GM21529 (cell line): ENCODE results near the gene TRPM8.
"Not testable (repeated sequence)": the region's sequence is repeated elsewhere in the genome, so short reads cannot be mapped to it uniquely, and the experiment has no call there.

Source experiments
- ATAC-seq: cut with Tn5 transposase; IDR thresholded peaks from one replicate; pipeline ENCODE4 v1.9.1; 2021; ENCODE audit not compliant: unreplicated experiment

Gene TRPM8

DNA sequence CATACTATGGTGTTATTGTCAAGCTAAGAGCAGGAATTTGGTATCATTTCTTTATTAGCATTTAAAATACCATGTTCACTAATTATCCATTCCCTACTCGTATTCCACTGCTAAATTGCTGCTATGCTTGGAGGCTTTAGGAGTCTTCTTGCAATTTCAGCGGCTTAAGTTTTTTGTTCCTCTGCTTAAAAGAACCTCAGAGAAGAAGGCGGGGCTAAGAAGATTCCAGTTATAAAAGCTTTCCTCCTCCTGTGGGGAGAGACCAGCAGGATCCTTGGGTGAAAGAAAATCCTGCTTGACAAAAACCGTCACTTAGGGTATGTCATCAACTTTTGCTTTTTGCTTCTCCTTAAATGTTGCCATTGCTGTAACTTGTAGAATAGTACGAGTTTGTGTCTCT is at the start of gene TRPM8:
TRPM8 (plus strand) TSS at position 258 of the 400 bp plus-strand sequence. CDS start 9,165 bp downstream, outside the sequence.
- no peak for ATAC-seq

DNA sequence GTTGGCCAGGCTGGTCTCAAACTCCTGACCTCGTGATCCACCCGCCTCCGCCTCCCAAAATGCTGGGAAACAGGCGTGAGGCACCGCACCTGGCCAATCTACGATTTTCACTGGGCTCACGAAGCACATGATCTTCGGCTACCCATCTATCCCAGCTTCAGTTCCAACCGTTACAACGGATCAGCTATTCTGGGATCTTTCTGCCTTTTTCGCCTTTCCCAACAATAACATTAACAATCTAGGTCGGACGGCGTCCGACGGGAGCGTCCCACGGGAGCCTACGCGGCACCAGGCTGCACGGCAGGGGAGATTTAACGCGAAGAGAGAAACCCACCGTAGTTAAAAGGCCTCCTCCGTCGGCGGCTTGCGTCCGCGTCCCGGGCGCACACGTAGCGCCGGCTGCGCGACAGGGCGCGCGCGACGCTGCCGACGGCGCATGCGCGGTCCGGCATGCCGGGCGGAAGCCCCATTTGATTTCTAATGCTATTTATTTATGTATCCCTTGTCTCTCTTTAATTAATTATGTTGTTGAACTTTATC is 49.1 kb upstream of the TRPM8 start, which contains the start of gene MSL3B:
MSL3B (minus strand) TSS at position 394 of the 540 bp plus-strand sequence.
- no peak for ATAC-seq

- no peak for ATAC-seq
Measured at GRCh38 chr2:233871432-233871831, 45.7 kb upstream of the TRPM8 start.

- not testable (repeated sequence) for ATAC-seq
Measured at GRCh38 chr2:233872125-233872524, 45.0 kb upstream of the TRPM8 start.

DNA sequence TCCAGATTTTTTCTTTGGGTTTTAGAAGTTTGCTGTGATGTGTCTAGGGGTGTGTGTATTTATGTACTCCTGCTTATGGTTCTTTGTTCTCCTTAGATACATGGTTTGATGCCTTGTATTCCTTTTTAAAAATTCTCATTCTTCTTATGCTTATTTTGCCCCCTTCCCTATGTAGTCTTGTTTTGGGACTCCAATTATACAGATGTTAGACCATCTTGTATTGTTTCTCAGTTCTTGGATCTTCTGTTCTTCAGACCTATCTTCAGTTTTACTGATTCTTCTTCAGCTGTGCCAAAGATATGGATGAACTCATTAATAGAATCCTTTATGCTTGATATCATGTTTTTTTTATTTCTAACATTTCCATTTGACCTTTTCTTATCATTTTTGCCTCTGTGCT is 34.8 kb upstream of the TRPM8 start:
- no peak for ATAC-seq

GRCh38 chr2:233892793-233893192 is 24.4 kb upstream of the TRPM8 start:
- ATAC-seq, result no peak

DNA sequence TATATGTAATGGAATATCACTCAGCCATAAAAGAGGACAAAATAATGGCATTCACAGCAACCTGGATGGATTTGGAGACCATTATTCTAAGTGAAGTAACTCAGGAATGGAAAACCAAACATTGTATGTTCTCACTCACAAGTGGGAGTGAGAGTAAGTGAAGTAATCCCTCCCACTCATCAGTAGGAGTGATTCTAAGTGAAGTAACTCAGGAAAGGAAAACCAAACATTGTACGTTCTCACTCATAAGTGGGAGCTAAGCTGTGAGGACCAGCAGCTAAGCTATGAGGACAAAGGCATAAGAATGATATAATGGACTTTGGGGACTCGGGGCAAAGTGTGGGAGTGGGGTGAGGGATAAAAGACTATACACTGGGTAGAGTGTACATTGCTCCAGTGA is 20.9 kb upstream of the TRPM8 start:
- ATAC-seq, result not testable (repeated sequence)

DNA sequence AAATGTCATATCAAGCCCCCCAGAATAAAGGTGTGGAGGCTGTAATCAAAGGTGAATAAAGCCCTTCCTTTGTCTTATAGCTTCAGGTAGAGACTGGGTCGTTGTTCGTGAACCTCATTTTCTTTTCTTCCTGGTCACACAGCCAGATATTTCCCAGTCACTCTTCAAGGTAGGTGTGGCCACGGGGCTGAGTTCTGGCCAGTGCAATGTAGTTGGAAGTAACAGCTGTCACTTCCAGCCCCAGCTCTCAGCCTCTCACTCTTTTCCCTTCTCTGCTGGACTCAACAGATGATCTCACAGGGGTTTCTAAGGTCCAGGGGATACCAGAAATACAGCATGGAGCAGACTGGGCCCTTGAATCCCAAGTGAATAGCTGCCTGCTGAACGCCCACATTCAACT is 15.8 kb upstream of the TRPM8 start:
- no peak for ATAC-seq

DNA sequence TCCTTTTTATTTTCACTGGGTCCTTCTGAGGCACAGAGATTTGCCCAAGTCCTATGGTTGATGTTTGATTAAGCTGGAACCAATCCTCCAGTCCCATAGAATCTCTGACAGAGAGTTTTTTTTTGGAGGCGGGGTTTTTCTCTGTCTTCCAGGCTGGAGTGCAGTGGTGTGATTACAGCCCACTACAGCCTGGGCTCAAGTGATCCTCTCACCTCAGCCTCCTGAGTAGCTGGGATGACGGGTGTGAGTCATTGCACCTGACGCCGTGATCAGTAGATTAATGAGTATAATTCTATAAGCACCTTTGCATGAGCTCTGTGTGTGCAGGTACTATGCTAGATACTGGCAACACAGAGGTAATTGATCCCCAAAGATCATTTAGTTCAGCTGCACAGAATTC is 15.3 kb upstream of the TRPM8 start:
- ATAC-seq, result no peak

- ATAC-seq, result no peak
Measured at GRCh38 chr2:233905945-233906344, 11.2 kb upstream of the TRPM8 start.

DNA sequence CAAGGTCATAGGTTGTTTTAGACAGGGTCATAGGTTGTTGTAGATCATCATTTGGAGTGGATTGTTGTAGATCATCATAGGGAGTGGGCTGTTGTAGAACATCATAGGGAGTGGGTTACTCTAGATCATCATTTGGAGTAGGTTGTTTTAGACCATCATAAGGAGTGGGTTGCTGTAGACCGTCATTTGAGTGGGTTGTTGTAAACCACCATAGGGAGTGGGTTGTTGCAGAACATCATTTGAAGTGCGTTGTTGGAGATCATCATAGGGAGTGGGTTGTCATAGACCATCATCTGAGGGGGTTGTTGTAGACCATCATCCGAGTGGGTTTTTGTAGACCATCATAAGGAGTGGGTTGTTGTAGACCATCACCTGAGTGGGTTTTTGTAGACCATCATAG is 9.5 kb upstream of the TRPM8 start:
- ATAC-seq, result no peak

DNA sequence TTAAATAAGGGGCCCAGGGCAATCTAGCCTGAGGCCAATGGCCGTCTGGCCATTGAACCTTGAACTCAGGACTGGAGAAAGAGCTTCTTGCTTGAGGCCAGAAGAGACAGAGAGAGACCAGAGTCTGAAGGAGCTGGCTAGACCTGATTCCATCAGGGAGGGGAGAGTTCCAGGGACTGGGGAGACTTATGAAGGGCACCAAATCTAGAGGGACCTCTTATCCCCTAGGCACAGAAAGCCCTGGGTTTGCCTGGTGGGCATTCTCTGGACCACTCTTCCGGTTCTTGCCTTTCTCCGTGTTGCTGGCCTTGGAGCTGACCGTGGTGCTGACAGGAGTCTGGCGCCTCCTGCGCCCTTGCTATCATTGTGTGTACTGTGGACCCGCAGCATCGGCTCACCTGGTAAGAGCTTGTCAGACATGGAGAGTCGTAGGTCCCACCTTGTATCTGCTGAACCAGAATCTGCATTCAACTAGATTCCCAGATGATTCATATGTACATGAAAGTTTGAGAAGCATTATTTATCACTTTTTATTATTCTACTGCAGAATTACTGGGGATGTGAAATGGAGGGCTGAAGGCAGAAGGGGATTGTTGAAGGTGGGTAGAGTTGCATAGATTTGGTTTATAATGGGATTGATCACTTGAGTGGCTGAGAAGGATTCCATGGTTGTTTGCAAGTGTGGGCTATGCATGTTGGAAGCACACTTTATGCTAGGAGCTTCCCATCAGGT is 4.3 kb upstream of the TRPM8 start:
- no peak for ATAC-seq

GRCh38 chr2:233915128-233915527 is 2.0 kb upstream of the TRPM8 start:
- no peak for ATAC-seq

DNA sequence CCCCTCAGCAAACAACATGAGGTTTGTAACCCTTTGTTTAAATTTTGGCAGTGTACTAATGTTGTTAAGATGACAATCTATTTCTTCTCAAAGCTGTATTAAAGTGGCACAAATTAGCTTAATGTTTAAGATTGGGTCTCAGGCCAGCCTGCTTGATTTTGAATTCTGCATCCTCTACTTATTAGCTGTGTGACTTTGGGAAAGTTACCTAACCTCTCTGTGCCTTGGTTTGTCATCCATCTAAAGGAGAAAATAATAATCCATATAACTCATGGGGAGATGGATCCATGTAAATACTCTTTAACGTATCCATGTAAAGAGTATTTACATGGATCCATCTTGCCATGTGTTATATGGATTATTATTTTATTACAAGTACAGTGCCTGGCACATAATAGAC is 2.1 kb downstream of the TRPM8 start:
- no peak for ATAC-seq

- ATAC-seq, result no peak
Measured at GRCh38 chr2:233919938-233920337, 2.8 kb downstream of the TRPM8 start.

DNA sequence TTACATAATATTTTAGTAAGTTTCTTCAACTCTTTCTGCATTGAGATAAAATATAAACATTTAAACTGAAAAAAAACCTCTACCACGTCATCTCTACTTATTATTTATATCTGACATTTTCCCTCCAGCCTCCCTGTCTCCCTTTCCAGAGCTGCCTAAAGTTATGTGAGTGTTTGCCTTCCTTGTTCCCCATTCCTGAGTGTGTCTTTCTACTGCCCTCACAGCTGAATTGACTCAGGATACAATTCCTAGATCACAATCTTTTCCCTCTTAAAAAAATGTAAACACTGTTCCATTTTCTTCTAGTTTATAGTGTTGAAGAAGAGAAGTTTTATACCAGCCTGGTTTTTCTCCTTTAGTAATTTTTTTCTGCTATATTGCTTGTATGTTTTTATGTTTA is 5.3 kb downstream of the TRPM8 start:
- no peak for ATAC-seq

- ATAC-seq, result no peak
Measured at GRCh38 chr2:233925402-233925801, 8.2 kb downstream of the TRPM8 start.

DNA sequence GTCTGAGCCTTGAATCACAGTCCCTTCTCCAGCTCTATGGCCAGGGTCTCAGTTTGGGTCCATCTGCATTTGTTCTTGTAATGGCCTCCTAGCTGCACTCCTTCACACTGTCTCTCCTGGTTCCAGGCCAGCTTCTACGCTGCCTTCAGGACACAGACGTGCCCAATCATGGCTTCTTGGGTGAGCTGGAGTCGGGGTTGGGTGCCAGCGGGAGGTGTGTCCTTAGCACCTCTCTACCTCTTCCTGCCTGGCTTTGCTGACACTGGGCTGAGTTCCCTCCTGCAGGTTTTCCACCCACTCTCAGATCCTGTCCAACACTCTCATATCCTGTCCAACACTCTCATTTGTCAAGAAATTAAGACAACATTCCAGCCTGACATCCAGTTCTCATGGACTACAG is 9.6 kb downstream of the TRPM8 start:
- ATAC-seq, result no peak

DNA sequence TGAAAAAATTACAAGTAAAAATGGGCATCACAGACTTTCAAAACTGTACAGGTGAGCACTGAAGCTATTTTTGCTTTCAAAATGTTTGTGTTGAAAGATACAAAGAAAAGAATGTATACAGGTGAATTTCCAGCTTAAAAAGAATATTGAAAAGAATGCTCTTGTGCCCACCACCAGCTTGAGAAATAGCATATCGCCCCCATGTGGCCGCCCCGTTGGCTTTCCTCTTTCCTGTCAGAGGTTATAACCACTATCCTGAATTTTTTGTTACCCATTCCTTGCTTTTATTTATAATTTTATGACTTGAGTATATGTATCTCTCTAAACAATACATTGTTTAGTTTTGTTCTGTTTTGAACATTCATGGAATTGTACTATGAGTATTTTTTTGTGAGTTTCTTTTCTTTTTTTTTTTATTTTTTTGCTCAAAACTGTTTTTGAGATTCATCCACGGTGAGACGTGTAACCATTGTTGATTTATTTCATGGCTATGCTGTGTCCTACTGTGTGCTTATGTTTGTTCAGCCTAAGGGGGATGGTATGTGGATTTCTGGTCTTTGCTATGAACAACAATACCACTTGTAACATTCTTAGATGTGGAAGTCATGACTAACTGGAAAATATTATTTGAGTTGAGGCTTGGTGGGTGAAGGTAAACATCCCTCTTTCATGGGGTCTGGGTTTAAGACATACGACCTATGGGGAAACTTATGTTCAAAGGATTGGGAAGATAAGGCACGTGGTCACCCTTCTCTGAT is 11.6 kb downstream of the TRPM8 start:
- no peak for ATAC-seq

GRCh38 chr2:233929352-233930022 is 12.3 kb downstream of the TRPM8 start:
- no peak for ATAC-seq

- no peak for ATAC-seq
Measured at GRCh38 chr2:233934524-233934923, 17.4 kb downstream of the TRPM8 start.

DNA sequence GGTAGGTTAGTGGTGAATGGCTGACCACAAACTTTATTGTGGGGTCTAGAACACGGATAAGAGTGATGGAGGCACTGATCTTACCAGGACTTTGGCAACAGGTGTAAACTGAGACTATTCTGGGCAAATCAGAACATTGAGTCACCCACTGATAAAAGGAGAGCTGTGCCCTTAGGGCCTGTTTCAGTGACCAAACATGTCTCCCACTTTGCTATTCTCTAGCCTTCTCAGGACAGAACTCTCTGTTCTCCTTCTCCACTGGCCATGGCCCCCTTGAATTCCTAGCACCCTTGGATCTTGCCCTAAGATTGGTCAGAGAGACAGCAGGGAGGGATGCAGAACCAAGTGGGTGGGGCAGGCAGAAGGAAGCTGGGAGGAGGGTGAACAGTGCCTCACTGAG is 18.3 kb downstream of the TRPM8 start:
- ATAC-seq, result no peak
